NCI-H1092 (cell line): Measurements from ENCODE around the gene OR7G3.

ENCODE experiments used
- DNase-seq: peaks from one replicate; lab custom pipeline; 2025; lab: John Stamatoyannopoulos, UW

The OR7G3 gene

GRCh38 chr19:9107375-9107774, 19.4 kb downstream of the OR7G3 start, which contains the start of gene OR7G2:
OR7G2 (minus strand) TSS chr19:9107475; CDS start chr19:9103243, 4,232 bp downstream.
- DNase-seq = no peak

GRCh38 chr19:9086761-9087160, 40.0 kb downstream of the OR7G3 start, which contains the start of gene OR1M1:
OR1M1 (plus strand) TSS chr19:9087061; CDS start chr19:9093245, 6,184 bp downstream.
- DNase-seq = no peak

GRCh38 chr19:9078651-9079050, 48.1 kb downstream of the OR7G3 start:
- no peak for DNase-seq

GRCh38 chr19:9076901-9077300, 49.8 kb downstream of the OR7G3 start:
- no peak for DNase-seq
